Large intestine (tissue), 3 donors: ENCODE data around the gene PDIA6. TPM values are rescaled to one million over a fixed set of nuclear protein-coding genes. Genes with fewer than 3 reads are reported as not detected.
A peak's percentile ranks its signal among the peaks of the same experiment; 100 is the strongest.

Source experiments
- DNase-seq, 2 donors: peaks; one replicate each; pipeline versions ENCODE4 v3.0.0 to v3.0.0-alpha.2; 2013
- H3K27ac ChIP-seq: one replicate; pipeline ENCODE4 v1.5.1; 2013; ENCODE audit warnings: low read length
- H3K27me3 ChIP-seq: 2 replicates; pipeline ENCODE4 v1.6.1; 2013; ENCODE audit warnings: low read length; ENCODE audit not compliant: control insufficient read depth, insufficient read depth
- H3K36me3 ChIP-seq: 2 replicates; pipeline ENCODE4 v1.6.1; 2013; ENCODE audit warnings: low read length; ENCODE audit not compliant: control insufficient read depth, insufficient read depth
- H3K4me1 ChIP-seq: one replicate; pipeline ENCODE4 v1.6.1; 2013; ENCODE audit warnings: low read length; ENCODE audit not compliant: control insufficient read depth, insufficient read depth
- H3K4me3 ChIP-seq: one replicate; pipeline ENCODE4 v1.5.1; 2013; ENCODE audit warnings: low read length
- H3K9me3 ChIP-seq: one replicate; pipeline ENCODE4 v1.6.1; 2013; ENCODE audit warnings: mild to moderate bottlenecking, low read depth, low read length, moderate library complexity; ENCODE audit not compliant: control insufficient read depth
- WGBS: methylation state at CpG from one replicate; pipeline ENCODE4 v1.1.5; 2013; ENCODE audit warnings: low lambda C conversion rate; ENCODE audit not compliant: insufficient coverage; 5-methylcytosine and 5-hydroxymethylcytosine counted together
- polyA plus RNA-seq: library from polyadenylated mRNA; unstranded; fragments of 120-200 nt; gene quantifications from one replicate; pipeline ENCODE4 v1.2.1, GENCODE V29; 2013

PDIA6 gene
- polyA plus RNA-seq, 1 donor: 258 TPM

GRCh38 chr2:10793816-10794215, 18.8 kb downstream of the PDIA6 start:
- Histone ChIP-seq H3K4me1 (peaks cover under 1% of the 10 kb centered on the region), H3K27me3 (no peaks in the 10 kb centered on the region), H3K36me3 (peaks cover 80% of the 10 kb centered on the region), H3K27ac (no peak overlapping the region), H3K4me3 (no peak overlapping the region), H3K9me3 (no peaks in the 10 kb centered on the region)
- no CpG with 5 or more reads among the region's 1 CpG for whole genome bisulfite sequencing
- DNase-seq: no peak

- H3K27me3 ChIP-seq: no peaks in the 10 kb centered on the region
- DNase-seq: no peak
- WGBS: 100% methylated on average over 3 of the region's 17 CpGs
- peaks cover 5% of the 10 kb centered on the region for H3K4me1 ChIP-seq
- no peak overlapping the region for H3K4me3 ChIP-seq
- H3K27ac ChIP-seq: no peak overlapping the region
- peaks cover 86% of the 10 kb centered on the region for H3K36me3 ChIP-seq
- H3K9me3 ChIP-seq: no peaks in the 10 kb centered on the region
These were observed 19.8 kb downstream of the PDIA6 start for GRCh38 chr2:10792660-10793400.

- no peak for DNase-seq
- H3K4me1 ChIP-seq: peaks cover 5% of the 10 kb centered on the region
- WGBS: 100% methylated on average over 1 of the region's 2 CpGs
- H3K4me3 ChIP-seq: no peak overlapping the region
- no peak overlapping the region for H3K27ac ChIP-seq
- no peaks in the 10 kb centered on the region for H3K9me3 ChIP-seq
- no peaks in the 10 kb centered on the region for H3K27me3 ChIP-seq
- H3K36me3 ChIP-seq: peaks cover 87% of the 10 kb centered on the region
These were observed 20.5 kb downstream of the PDIA6 start for GRCh38 chr2:10792001-10792634.

- H3K4me1 ChIP-seq: peaks cover 5% of the 10 kb centered on the region
- no peak overlapping the region for H3K27ac ChIP-seq
- H3K27me3 ChIP-seq: no peaks in the 10 kb centered on the region
- peaks cover 90% of the 10 kb centered on the region for H3K36me3 ChIP-seq
- 90% methylated on average over 2 of the region's 6 CpGs for WGBS
- peak in 1 of 2 donors; percentile 37 for DNase-seq
- H3K9me3 ChIP-seq: no peaks in the 10 kb centered on the region
- H3K4me3 ChIP-seq: no peak overlapping the region
These were observed 22.2 kb downstream of the PDIA6 start for GRCh38 chr2:10790228-10790973.

GRCh38 chr2:10788855-10789254, 23.7 kb downstream of the PDIA6 start:
- Histone ChIP-seq H3K4me1 (peaks cover 5% of the 10 kb centered on the region), H3K27me3 (no peaks in the 10 kb centered on the region), H3K4me3 (no peak overlapping the region), H3K9me3 (no peaks in the 10 kb centered on the region), H3K27ac (peak overlapping the region; percentile 30), H3K36me3 (peaks cover 94% of the 10 kb centered on the region)
- peak; percentile 46 to 83 for DNase-seq
- WGBS: no CpG with 5 or more reads among the region's 8 CpGs

GRCh38 chr2:10787176-10787968, 25.2 kb downstream of the PDIA6 start:
- Histone ChIP-seq H3K27me3 (no peaks in the 10 kb centered on the region), H3K9me3 (no peaks in the 10 kb centered on the region), H3K36me3 (peaks cover 91% of the 10 kb centered on the region), H3K27ac (no peak overlapping the region), H3K4me1 (peaks cover 5% of the 10 kb centered on the region), H3K4me3 (no peak overlapping the region)
- no peak for DNase-seq
- 100% methylated on average over 3 of the region's 20 CpGs for WGBS

GRCh38 chr2:10786240-10786982, 26.2 kb downstream of the PDIA6 start:
- WGBS: 100% methylated on average over 1 of the region's 12 CpGs
- Histone ChIP-seq H3K27me3 (no peaks in the 10 kb centered on the region), H3K9me3 (no peaks in the 10 kb centered on the region), H3K4me3 (no peak overlapping the region), H3K27ac (no peak overlapping the region), H3K36me3 (peaks cover 92% of the 10 kb centered on the region), H3K4me1 (peaks cover 5% of the 10 kb centered on the region)
- DNase-seq: no peak

GRCh38 chr2:10785260-10785659, 27.3 kb downstream of the PDIA6 start:
- WGBS: no CpG with 5 or more reads among the region's 5 CpGs
- peaks cover 91% of the 10 kb centered on the region for H3K36me3 ChIP-seq
- H3K27me3 ChIP-seq: no peaks in the 10 kb centered on the region

GRCh38 chr2:10784719-10785118, 27.9 kb downstream of the PDIA6 start:
- DNase-seq: no peak
- peaks cover 91% of the 10 kb centered on the region for H3K36me3 ChIP-seq
- no peaks in the 10 kb centered on the region for H3K9me3 ChIP-seq
- H3K27ac ChIP-seq: no peak overlapping the region
- H3K4me1 ChIP-seq: peaks cover 5% of the 10 kb centered on the region
- H3K27me3 ChIP-seq: no peaks in the 10 kb centered on the region
- no peak overlapping the region for H3K4me3 ChIP-seq
- no CpG with 5 or more reads among the region's 9 CpGs for WGBS

More at GRCh38 chr2:10785260-10785659, 27.3 kb downstream of the PDIA6 start:
- Histone ChIP-seq H3K9me3 (no peaks in the 10 kb centered on the region), H3K4me3 (no peak overlapping the region), H3K27ac (no peak overlapping the region), H3K4me1 (peaks cover 5% of the 10 kb centered on the region)
- DNase-seq: no peak
